OCI-LY1 (cell line): ENCODE measurements around the gene SPARC.

Experiments used
- H2AFZ ChIP-seq: fragments of 200-600 bp; sonication (generic), shearing (Covaris generic); 2 replicates; pipeline ENCODE4 v1.6.0; 2014; ENCODE audit warnings: antibody characterized with exemption, mild to moderate bottlenecking, low read length
- H3F3A ChIP-seq: fragments of 200-600 bp; sonication (generic), shearing (Covaris generic); 2 replicates; pipeline ENCODE4 v1.6.0; 2014; ENCODE audit warnings: mild to moderate bottlenecking, antibody characterized with exemption, low read length, moderate library complexity; ENCODE audit not compliant: insufficient read depth
- H3K27ac ChIP-seq: fragments of 200-600 bp; sonication (generic); 2 replicates; pipeline ENCODE4 v1.5.1; 2014; ENCODE audit warnings: low read length, mixed run types, mild to moderate bottlenecking, low read depth; ENCODE audit not compliant: poor library complexity, severe bottlenecking
- H3K27me3 ChIP-seq: fragments of 200-600 bp; sonication (generic); 2 replicates; pipeline ENCODE4 v1.6.0; 2014; ENCODE audit warnings: antibody characterized with exemption, mild to moderate bottlenecking, low read length, moderate library complexity; ENCODE audit not compliant: insufficient read depth
- H3K36me3 ChIP-seq: fragments of 200-600 bp; sonication (generic); 2 replicates; pipeline ENCODE4 v1.6.1; 2014; ENCODE audit warnings: mild to moderate bottlenecking, antibody characterized with exemption, low read length, moderate library complexity, mixed read lengths; ENCODE audit not compliant: insufficient read depth
- H3K4me1 ChIP-seq: fragments of 200-600 bp; sonication (generic); 2 replicates; pipeline ENCODE4 v1.5.1; 2014; ENCODE audit warnings: mild to moderate bottlenecking, low read length, moderate library complexity; ENCODE audit not compliant: insufficient read depth, severe bottlenecking
- H3K4me2 ChIP-seq: fragments of 200-600 bp; sonication (generic), shearing (Covaris generic); 2 replicates; pipeline ENCODE4 v1.6.1; 2014; ENCODE audit warnings: low read length
- H3K4me3 ChIP-seq: fragments of 200-600 bp; sonication (generic); 2 replicates; pipeline ENCODE4 v1.5.1; 2014; ENCODE audit warnings: low read length, low read depth, mild to moderate bottlenecking, mixed read lengths; ENCODE audit not compliant: poor library complexity, severe bottlenecking
- H3K79me2 ChIP-seq: fragments of 200-600 bp; shearing (Covaris generic); 2 replicates; pipeline ENCODE4 v1.6.1; 2016; ENCODE audit warnings: mixed run types, low read length, mixed read lengths; ENCODE audit not compliant: insufficient read depth
- H3K9ac ChIP-seq: fragments of 200-600 bp; sonication (generic), shearing (Covaris generic); 2 replicates; pipeline ENCODE4 v1.6.1; 2014; ENCODE audit warnings: mild to moderate bottlenecking, low read length, mixed read lengths
- H3K9me2 ChIP-seq: fragments of 200-600 bp; sonication (generic), shearing (Covaris generic); 2 replicates; pipeline ENCODE4 v1.6.1; 2014; ENCODE audit warnings: low read depth, mild to moderate bottlenecking, low read length, mixed read lengths
- H3K9me3 ChIP-seq: fragments of 200-600 bp; shearing (Covaris generic); 2 replicates; pipeline ENCODE4 v1.6.1; 2014; ENCODE audit warnings: low read length, mixed read lengths
- H4K20me1 ChIP-seq: fragments of 200-600 bp; sonication (generic), shearing (Covaris generic); 2 replicates; pipeline ENCODE4 v1.6.0; 2016; ENCODE audit warnings: mild to moderate bottlenecking, low read length; ENCODE audit not compliant: insufficient read depth
- CTCF ChIP-seq: fragments of 200-600 bp; sonication (generic), shearing (Covaris generic); IDR thresholded peaks from 2 replicates; pipeline ENCODE4 v1.5.1; 2017; ENCODE audit warnings: mild to moderate bottlenecking, antibody characterized with exemption, low read length, moderate library complexity, mixed read lengths
- EZH2 ChIP-seq: fragments of 200-600 bp; sonication (generic), shearing (Covaris generic); IDR thresholded peaks from 2 replicates; pipeline ENCODE4 v1.8.0; 2017; ENCODE audit warnings: borderline replicate concordance, mixed run types, mild to moderate bottlenecking, antibody characterized with exemption, low read length, moderate library complexity, mixed read lengths

The SPARC gene

GRCh38 chr5:151648988-151649387 is 37.7 kb downstream of the SPARC start:
- Histone ChIP-seq H3K4me3 (no peak overlapping the region), H3K27ac (no peak overlapping the region), H3K79me2 (no peaks in the 10 kb centered on the region), H3K4me2 (no peak overlapping the region), H3K36me3 (no peaks in the 10 kb centered on the region), H3K9me3 (no peaks in the 10 kb centered on the region), H3F3A (no peaks in the 10 kb centered on the region), H2AFZ (no peak overlapping the region), H3K9me2 (no peaks in the 10 kb centered on the region), H3K27me3 (no peaks in the 10 kb centered on the region), H4K20me1 (no peaks in the 10 kb centered on the region), H3K4me1 (no peaks in the 10 kb centered on the region), H3K9ac (no peak overlapping the region)
- TF ChIP-seq EZH2 (no peak), CTCF (no peak)

GRCh38 chr5:151648089-151648488 is 38.6 kb downstream of the SPARC start:
- no peaks in the 10 kb centered on the region for H3F3A ChIP-seq
- no peaks in the 10 kb centered on the region for H3K36me3 ChIP-seq
- H3K4me1 ChIP-seq, result no peaks in the 10 kb centered on the region
- no peak overlapping the region for H3K9ac ChIP-seq
- H2AFZ ChIP-seq, result no peak overlapping the region
- no peak overlapping the region for H3K4me2 ChIP-seq
- no peaks in the 10 kb centered on the region for H3K27me3 ChIP-seq
- no peak overlapping the region for H3K4me3 ChIP-seq
- no peaks in the 10 kb centered on the region for H3K9me2 ChIP-seq
- TF ChIP-seq EZH2 (no peak), CTCF (no peak)
- H4K20me1 ChIP-seq, result no peaks in the 10 kb centered on the region
- no peak overlapping the region for H3K27ac ChIP-seq
- no peaks in the 10 kb centered on the region for H3K9me3 ChIP-seq
- H3K79me2 ChIP-seq, result no peaks in the 10 kb centered on the region

GRCh38 chr5:151647320-151647861 is 39.3 kb downstream of the SPARC start:
- H4K20me1 ChIP-seq, result no peaks in the 10 kb centered on the region
- no peak overlapping the region for H3K4me2 ChIP-seq
- no peak overlapping the region for H2AFZ ChIP-seq
- no peak overlapping the region for H3K9ac ChIP-seq
- H3K27me3 ChIP-seq, result no peaks in the 10 kb centered on the region
- TF ChIP-seq CTCF (no peak), EZH2 (no peak)
- H3K9me2 ChIP-seq, result no peaks in the 10 kb centered on the region
- H3K4me3 ChIP-seq, result no peak overlapping the region
- no peak overlapping the region for H3K27ac ChIP-seq
- no peaks in the 10 kb centered on the region for H3K79me2 ChIP-seq
- no peaks in the 10 kb centered on the region for H3K36me3 ChIP-seq
- H3K4me1 ChIP-seq, result no peaks in the 10 kb centered on the region
- H3F3A ChIP-seq, result no peaks in the 10 kb centered on the region
- H3K9me3 ChIP-seq, result no peaks in the 10 kb centered on the region
